BJ (cell line): Measurements from ENCODE around the gene TBCA. TPM values are rescaled to one million over a fixed set of nuclear protein-coding genes. Genes with fewer than 3 reads are reported as not detected.

Experiments used
- CTCF ChIA-PET: fragments of 350-600 bp; formaldehyde crosslinking; extraction: SDS; loops from one replicate; lab custom pipeline; 2021; ENCODE audit warnings: antibody characterized with exemption, inconsistent platforms; lab: Yijun Ruan, JAX
- POLR2A ChIA-PET: fragments of 300-600 bp; sonication (Branson Sonifier 250); formaldehyde crosslinking; extraction: SDS; loops from one replicate; lab custom pipeline; 2021; ENCODE audit warnings: antibody characterized with exemption; lab: Charles Lee
- DNase-seq: peaks from one replicate; pipeline ENCODE4 v3.0.0-alpha.2; 2011; ENCODE audit warnings: low read depth
- H3K27me3 ChIP-seq: 2 replicates; pipeline ENCODE4 v1.6.0; 2011; ENCODE audit warnings: low read length; ENCODE audit not compliant: control insufficient read depth, insufficient read depth
- H3K36me3 ChIP-seq: 2 replicates; pipeline ENCODE4 v1.5.1; 2011; ENCODE audit warnings: low read length; ENCODE audit not compliant: control insufficient read depth, insufficient read depth
- H3K4me3 ChIP-seq: 2 replicates; pipeline ENCODE4 v1.5.1; 2011; ENCODE audit warnings: low read depth, mild to moderate bottlenecking, control low read depth, low read length
- polyA plus RNA-seq: library from polyadenylated mRNA; depleted of rRNA; stranded (reverse); fragments of >200 nt; gene quantifications from 2 replicates; pipeline ENCODE4 v1.2.3, GENCODE V29; 2011
- TF ChIP-seq, protein P1 (sequence below): IDR thresholded peaks from 2 replicates; pipeline ENCODE4 v1.5.1; 2011; ENCODE audit warnings: low read depth, mild to moderate bottlenecking, control low read depth, inconsistent platforms, low read length, moderate library complexity; ENCODE audit not compliant: insufficient read depth

The TBCA gene
- polyA plus RNA-seq, 1 experiment, result 41.7 TPM

DNA sequence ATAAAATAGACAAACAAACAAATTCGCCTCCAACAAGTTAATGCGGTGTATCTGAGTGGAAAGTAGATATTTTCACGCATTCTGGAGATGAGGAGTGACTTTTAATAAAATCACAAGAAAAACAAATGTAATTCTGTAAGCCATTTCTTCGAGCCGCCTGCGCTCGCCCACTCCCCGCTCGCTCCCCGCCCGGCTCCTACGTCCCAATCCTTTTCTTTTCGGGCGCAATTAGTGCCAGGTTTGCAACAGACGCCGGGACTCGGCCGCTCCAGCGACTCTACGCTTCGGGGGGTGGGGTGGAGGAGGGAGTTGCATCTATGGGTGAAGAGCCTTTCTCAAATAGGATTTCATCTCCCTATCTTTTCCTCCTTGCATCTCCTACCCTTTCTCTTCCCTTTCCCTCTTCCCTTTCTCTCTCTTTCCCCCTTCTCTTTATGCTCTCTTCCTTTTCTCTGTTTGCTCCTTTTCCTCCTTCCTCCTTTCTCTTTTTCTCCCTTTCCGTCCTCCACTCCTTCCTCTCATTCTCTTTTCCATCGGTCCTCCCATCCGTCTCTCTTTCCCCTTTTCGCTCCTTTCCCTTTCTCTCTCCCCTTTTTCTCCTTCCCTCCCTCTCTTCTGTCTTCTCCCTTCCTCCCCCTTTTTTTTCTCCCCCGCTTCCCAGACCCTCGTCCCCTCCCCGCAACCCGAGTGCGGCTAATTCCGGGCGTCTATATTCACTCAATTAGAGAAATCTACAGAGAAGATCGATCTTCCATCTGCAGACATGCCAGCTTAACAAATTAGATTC lies 131.6 kb downstream of the TBCA start:
- peaks cover 45% of the 10 kb centered on the region for H3K27me3 ChIP-seq
- ChIA-PET CTCF (no interaction called here), POLR2A (no interaction called here)
- no peaks in the 10 kb centered on the region for H3K36me3 ChIP-seq
- H3K4me3 ChIP-seq, result no peak overlapping the region
- TF ChIP-seq, protein P1, sequence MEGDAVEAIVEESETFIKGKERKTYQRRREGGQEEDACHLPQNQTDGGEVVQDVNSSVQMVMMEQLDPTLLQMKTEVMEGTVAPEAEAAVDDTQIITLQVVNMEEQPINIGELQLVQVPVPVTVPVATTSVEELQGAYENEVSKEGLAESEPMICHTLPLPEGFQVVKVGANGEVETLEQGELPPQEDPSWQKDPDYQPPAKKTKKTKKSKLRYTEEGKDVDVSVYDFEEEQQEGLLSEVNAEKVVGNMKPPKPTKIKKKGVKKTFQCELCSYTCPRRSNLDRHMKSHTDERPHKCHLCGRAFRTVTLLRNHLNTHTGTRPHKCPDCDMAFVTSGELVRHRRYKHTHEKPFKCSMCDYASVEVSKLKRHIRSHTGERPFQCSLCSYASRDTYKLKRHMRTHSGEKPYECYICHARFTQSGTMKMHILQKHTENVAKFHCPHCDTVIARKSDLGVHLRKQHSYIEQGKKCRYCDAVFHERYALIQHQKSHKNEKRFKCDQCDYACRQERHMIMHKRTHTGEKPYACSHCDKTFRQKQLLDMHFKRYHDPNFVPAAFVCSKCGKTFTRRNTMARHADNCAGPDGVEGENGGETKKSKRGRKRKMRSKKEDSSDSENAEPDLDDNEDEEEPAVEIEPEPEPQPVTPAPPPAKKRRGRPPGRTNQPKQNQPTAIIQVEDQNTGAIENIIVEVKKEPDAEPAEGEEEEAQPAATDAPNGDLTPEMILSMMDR, result no peak
- DNase-seq, result no peak

DNA sequence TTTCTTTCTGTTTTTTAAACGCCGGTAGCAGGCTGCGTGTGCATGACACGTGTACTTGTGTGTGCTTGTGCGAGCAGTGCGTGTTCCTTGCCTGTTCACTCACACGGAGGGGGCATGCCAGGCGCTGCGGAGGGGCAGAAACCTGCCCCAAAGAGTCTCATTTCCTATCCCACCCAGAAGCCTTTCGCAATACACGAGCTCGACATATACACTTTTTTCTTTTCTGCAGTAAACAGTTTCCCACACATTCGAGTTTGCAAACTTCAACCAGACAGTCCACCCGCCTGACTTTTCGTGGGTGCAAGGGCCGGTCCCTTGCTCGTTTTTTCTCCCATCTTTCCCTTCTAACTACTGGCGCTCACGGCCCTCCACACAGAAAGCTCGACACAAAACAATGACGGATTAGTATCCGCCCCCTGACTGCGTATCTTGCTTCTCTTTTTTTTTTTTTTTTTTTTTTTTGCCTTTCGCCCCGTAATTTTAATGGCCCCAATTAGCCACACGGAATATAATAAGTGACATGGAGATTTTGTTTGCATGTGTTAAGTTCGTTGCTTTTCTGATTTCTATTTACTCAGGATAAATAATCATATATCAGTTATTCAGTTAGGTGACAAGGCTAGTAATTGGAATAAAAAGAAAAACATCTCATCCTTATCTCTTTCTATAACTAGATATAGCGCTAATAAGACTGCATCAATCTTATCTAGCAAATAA lies 132.3 kb downstream of the TBCA start:
- TF ChIP-seq, protein P1, result no peak
- Histone ChIP-seq H3K36me3 (no peaks in the 10 kb centered on the region), H3K27me3 (peaks cover 48% of the 10 kb centered on the region), H3K4me3 (no peak overlapping the region)
- POLR2A ChIA-PET, result no interaction called here
- CTCF ChIA-PET, result no interaction called here
- DNase-seq, result no peak

DNA sequence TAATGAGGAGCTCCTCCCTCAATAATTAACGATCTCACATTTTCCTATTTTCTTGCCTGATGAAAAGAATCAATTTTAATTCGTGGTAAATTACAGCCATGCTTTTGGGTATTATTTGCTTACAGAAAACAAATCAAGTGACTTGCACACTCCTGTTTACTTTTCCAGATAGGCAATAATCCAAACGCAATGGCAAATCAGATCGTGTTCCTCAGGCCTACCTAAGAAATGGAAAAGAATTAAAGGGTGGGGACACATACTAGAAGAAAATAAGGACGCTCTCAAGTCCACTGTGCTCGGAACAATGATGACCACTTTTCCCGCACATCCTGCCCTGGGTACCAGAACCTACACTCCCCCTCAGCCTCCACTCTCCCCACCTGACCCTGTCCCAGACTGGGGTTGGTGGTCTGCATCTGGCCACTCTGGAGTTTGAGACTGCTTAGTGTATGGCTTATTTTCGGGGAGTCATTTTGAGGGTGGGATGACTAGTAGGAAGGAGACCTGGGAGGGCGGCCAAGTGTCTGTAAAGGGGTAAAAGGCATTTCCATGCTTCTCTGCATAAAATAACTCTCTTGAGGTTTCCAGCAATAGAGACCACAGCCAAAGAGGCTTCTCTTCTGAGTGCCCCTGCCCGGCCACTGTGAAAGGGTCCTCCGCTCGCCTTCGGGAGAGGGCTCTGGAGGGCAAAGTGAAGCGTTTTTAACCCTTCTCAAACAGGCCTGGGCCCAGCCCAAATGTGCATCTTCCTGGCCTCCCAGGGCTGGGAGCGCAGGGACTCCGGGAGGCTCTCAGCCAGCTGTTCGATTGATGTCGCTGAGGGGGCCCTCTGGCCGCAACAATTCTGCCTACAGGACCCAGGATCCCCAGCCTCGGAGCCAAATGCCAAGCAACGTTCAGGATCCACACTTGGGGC lies 133.1 kb downstream of the TBCA start:
- no peak overlapping the region for H3K4me3 ChIP-seq
- TF ChIP-seq, protein P1, result no peak
- DNase-seq, result no peak
- peaks cover 48% of the 10 kb centered on the region for H3K27me3 ChIP-seq
- POLR2A ChIA-PET, result no interaction called here
- H3K36me3 ChIP-seq, result no peaks in the 10 kb centered on the region
- CTCF ChIA-PET, result no interaction called here

DNA sequence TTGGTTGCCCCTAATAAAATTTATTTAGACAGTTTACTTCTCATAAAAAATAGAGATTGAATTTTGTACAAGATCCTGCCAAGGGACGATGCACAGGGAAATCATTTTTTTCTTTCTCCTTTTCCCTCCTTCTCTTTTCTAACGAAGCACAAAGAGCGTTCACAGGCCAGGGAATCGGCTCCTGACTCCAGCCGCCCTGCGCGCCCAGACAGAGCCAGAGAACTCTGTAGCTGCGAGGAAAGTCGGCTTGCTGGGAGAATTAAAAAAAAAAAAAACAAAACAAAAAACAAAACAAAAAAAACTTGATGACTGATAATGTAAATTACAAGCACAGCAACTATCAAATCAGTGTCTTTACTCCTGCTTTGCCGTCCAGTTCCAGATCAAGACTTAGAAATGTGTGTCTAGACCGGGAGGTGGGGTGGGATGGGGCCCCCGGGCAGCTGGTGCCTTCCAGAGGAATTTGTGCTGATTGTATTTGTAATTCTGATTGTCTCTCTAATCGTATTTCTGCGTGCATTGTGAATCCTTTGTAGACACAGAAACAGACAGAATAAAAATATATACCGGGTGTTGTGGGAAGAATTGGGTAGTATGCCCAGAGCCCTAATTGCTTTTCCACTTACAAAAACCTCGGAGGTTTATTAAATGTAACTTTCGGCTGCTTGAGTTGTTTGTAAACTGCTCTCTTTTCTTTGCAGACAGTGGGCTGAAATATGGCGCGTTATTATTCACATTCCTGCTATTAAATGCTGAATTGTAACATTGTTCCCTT lies 134.0 kb downstream of the TBCA start:
- Histone ChIP-seq H3K4me3 (no peak overlapping the region), H3K36me3 (no peaks in the 10 kb centered on the region), H3K27me3 (peaks cover 55% of the 10 kb centered on the region)
- POLR2A ChIA-PET, result no interaction called here
- CTCF ChIA-PET, result no interaction called here
- DNase-seq, result no peak
- TF ChIP-seq, protein P1, result no peak
